Measurements from ENCODE around the gene C10orf95.
"Not testable (repeated sequence)": the region's sequence is repeated elsewhere in the genome, so short reads cannot be mapped to it uniquely, and the experiment has no call there.

C10orf95 gene, protein sequence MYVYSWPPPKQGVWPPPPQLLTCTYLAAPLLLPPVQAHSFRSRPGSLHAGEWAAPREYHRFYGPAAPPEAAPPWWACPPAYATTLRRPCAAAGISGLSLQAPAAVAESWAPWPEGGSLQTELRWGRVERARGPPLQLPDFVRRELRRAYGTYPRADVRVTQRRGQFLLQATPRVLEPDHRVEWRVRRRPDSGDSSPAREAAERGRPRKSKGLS

DNA sequence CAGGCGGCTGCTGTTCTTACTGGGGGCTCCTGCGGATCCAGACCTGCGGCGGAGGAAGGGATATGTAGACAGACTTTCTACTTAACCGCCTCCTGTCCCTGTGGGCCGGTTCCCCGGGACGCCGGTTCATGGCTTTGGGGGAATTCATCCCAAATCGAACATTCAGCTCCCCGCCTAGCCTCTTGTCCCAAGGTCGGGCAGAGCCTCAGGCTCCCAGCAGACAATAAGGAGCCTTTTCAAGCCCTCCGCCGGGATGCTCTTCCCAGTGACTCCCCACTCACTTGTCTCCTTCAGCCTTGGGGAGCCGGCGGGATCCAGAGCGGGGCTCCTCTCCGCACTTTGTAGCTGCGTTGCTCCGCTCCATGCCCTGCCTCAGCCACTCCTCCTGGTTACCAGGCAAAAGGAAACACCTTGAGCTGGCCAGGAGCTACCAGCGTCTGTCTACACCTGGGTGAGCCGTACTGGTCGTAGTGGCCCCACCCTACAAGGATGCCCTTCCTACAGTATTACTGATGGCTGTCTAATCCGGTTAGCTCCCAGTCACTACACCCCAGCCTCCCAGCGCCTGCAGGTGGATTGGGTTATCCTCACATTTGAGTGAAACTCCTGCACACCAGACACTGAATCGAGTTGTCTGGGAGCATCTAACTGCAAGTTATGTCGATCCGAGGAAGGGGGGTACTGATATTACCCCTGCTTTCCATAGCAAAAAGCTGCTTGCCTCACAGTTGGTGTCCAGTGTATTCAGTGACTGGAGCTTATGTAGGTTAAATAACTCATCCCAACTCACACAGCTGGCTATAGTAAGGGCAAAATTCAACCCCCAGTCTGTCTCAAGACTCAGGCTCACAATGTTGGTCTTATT lies at the start of gene C10orf95:
Gene C10orf95 (minus strand): TSS at position 439 of the 865 bp plus-strand sequence. CDS start 450 bp downstream, outside the sequence.
- no peak for DNase-seq (ENCODE audit: low spot score)

DNA sequence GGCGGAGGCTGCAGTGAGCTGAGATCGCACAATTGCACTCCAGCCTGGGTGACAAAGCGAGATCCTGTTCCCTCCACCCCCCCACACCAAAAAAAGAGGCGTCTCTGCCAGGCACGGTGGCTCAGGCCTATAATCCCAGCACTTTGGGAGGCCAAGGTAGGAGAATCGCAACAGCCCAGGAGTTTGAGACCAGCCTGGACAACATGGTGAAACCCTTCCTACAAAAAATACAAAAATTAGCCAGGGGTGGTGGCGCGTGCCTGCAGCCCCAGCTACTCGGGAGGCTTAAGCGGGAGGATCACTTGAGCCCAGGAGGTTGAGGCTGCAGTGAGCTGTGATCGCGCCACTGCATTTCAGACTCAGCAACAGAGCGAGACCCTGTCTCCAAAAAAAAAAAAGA lies 49.3 kb upstream of the C10orf95 start:
- DNase-seq (ENCODE audit: low spot score) = not testable (repeated sequence)

DNA sequence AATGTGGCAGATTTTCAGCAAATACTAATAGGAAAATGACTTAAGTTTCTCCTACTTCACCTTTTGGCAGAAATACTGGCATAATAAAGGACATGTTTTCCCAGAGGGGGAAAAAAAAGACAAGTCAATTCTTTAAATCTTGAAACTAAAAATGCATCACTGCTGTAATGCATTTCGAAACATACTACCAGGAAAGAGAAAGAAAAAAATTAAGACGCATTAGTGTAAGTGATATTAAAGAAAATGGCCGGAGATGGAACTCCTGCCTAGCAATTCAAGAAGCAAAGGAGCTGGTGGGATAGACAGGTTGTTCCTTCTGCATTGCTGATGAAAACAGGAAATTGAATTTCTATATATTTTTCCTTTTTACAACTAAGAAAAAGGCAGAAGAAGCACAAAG lies 48.0 kb upstream of the C10orf95 start:
- no peak for DNase-seq (ENCODE audit: low spot score)

DNA sequence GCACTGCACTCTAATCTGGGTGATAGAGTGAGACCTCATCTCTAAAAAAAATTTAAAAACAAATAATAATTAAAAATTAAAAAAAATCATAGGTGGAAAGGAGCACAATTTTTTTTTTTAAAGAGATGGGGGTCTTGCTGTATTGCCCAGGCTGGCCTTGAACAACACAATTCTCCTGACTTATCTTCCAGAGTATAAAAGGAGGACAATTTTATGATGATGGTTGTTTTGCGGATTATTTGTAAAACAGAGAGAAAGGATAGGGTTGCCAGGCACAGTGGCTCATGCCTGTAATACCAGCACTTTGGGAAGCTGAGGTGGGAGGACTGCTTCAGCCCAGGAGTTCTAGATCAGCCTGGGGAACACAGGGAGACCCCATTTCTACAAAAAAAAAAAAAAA lies 46.2 kb upstream of the C10orf95 start:
- no peak for DNase-seq (ENCODE audit: low spot score)

DNA sequence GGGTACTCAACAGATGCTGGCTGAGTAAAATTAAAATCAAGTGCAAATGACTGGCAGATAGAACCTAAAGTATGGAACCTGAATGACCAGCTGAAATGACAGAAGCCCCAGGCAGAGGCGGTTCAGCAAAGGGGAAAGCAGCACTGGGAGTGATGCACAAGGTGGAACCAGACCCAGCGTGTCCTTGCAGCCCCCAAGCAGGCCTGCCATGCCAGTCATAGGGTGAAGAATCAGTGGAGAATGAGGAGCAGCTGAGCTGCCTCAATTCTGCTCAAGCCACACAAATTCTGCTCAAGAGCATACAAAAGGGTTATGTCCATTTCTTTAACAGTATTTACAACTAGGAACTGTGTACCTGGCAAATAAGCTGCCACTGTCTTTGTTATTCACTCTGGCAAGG lies 42.4 kb upstream of the C10orf95 start:
- no peak for DNase-seq (ENCODE audit: low spot score)

DNA sequence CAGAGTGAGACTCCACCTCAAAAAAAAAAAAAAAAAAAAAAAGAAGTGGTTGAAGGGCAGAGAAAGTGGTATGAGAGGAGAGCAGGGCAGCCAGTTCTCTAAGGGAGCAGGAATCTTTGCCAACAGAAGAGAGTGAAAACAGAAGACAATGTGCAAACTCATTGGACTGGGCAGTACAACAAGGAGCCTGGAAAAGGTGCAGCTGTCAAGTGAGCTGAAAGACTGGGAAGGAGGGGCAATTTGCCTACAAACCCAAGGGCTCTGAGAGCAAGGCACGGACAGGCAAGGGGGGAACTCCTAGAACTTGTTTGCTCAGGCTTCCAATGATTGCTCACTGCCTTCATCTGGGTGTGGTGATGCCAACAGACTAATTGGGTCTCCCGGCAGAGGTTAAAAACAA lies 41.6 kb upstream of the C10orf95 start:
- no peak for DNase-seq (ENCODE audit: low spot score)

DNA sequence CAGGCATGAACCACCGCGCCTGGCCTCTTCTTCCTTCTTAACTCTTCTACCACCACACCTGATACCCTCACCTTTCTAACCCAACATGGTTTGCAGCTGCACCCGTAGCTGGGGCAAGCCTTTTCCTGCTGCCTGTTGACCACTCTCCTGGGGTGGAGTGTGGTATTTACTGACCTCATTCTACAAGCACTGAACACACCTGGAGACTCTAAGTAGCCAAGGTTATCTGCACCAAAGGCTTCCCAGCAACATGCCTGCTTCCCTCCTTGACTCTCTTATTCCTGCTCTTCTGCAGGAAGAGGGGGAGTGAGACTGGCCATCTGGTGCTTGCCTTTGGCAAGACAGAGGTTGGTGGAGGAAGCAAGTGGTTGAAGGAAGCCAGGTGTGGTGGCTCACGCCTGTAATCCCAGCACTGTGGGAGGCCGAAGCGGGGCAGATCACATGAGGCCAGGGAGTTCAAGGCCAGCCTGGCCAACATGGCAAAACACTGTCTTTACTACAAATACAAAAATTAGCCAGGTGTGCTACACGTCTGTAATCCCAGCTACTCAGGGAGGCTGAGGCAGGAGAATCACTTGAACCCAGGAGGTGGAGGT lies 41.1 kb upstream of the C10orf95 start:
- no peak for DNase-seq (ENCODE audit: low spot score)

DNA sequence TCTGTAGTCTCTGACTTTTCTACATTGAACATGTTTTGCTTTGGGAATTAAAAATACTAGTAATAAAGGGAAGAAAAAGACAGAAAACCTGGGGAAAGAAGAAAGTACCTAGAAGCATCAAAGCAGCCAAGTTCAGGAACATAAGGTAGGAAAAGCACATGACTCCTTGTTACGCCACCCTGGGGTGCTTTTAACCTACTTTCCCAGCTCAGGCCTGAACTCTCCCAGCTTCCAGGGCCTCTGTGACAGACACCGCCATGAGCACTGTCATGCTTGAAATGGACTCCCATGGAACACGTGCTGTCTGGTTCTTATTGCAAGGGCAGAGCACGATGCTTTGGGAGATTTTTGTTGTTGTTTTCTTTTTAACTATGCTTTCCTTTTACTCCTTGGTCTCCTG lies 39.8 kb upstream of the C10orf95 start:
- no peak for DNase-seq (ENCODE audit: low spot score)

DNA sequence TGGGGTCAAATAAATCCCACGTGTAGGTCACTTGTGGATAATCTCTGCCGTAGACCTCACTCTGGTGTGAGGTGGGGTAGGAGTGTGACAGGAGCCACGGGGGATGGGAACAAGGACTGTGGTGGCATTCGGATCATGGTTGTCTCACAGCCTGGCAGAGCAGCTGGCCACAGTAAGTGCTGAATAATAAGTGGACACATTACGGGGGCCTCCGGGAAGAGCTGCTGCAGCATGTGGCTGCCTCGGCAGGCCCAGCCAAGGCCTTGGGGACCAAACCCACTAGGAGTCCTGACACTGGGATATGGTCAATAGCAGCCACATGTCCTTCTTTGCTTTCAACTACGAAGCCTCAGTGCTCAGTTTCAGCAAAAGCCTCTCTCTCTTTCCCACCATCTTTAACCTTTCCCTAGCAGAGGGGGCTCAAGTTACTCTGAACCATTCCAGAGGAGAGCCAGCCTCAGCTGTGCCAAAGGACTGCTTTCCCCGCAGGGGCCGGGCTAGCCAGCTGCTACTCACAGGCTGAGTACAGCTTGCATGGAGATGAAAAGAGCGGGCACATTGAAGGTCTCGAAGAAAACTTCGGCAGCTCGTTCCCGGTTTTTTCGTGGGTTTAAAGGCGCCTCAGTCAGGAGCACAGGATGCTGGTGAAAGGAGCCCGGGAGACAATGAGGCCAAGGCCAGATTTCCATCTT lies 33.9 kb upstream of the C10orf95 start:
- DNase-seq (ENCODE audit: low spot score) = no peak

DNA sequence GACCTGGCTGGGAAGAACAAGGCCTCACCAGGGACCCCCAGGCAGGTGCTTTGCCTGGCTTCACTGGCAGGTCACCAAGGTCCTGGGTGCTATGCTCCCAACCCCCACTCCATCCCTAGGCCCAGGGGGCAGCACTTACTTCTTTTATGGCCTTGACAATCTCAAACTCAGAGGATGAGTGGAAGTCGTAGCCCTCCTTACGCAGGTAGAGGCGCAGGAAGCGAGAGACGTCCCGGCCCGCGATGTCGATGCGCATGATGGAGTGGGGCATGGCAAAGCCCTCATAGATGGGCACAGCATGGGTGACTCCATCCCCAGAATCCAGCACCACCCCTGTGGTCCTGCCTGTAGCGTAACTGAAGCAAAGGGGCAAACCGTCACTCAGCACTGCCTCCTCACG lies 32.7 kb upstream of the C10orf95 start:
- no peak for DNase-seq (ENCODE audit: low spot score)

DNA sequence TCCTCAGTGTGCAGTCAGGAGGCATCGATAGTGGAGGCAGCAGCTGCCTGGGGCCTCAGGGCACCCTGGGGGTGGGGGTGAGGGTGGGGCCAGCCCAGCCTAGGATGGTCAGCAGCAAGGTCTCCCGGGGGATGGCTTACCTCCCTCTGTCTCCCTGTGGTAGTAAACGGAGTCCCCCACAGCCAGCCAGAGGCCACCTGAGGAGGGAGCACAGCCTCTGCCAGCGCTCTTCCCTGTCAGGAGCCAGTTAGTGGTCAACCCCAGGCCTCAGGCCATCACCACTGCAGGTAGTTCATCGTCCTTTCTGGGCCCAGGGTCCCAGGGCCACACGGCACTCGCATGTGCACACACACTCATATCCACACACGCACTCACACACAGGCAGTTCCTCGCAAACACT lies 29.1 kb upstream of the C10orf95 start:
- DNase-seq (ENCODE audit: low spot score) = no peak

DNA sequence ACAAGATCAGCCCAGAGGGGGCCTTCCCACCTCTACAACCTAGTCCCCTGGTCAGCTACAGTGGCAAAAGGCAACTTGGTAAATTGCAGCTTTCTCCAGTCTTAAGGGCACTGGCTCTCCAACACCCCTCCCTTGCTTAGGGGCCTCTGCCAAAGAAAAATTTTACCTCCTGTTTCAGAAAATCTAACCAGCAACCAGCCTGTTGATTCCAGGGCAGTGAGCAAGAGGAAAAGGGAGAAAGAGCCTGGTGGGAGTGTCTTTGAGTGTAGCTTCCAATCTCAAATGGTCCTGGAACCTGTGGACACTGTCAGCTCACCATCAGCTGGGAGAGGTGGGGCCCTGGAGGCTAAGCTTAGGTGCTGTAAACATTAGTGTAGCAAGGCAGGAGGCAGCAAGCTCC lies 28.3 kb upstream of the C10orf95 start:
- no peak for DNase-seq (ENCODE audit: low spot score)

DNA sequence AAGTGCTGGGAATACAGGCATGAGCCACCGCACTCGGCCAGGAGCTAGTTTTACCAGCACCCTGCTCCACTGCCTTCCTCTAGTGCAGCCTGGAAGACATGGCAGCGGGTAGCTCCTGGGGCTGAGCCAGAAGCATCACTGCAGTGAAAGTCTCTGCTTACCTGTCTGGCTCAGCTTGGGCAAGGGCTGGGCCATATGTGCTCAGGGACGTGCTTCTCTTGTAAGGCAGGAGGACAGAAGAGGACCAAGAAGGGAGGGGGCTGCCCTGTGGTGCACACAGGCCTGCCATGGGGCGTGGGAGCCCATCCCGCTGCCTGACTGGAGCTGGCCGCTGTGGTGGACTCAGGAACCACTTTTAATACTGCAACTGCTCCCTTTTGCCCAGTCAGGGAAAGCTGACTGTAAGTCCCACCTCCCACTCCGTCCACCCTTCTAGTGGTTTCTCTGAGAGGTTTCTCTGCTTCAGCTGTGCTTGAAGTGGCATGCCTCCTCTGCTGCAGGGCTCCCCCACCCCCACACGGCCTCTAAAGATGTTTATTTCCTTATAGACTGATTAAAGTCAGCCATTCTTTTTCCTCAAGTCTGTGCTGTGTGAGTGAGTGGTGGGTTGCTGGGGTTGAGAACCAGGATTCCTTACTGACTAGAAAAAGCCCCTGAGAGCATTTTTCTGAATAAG lies 25.3 kb upstream of the C10orf95 start:
- no peak for DNase-seq (ENCODE audit: low spot score)

DNA sequence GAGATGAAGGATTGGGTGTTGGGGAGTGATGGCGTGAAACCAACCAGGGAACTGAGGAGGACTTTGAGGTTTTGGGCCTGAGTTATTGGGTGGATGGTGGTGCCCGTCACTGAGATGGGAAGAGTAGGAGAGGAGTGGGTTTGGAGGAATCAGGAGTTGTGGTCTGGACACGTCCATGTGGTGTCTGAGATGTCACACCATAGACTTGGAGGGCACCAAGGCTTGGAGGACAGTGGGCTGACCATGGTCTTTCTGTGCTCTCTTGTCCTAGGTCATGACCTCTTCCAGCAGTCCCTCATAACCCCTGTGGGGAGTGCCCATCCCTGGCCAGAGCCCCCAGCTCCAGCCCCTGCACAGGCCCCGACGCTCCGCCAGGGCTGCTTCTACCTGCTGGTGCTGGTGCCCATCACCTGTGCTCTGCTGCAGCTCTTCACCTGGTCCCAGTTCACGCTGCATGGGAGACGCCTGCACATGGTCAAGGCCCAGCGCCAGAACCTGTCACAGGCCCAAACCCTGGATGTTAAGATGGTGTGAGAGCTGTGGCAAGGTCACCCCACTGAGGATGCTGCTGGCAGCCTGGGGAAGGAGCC lies 24.2 kb upstream of the C10orf95 start:
- no peak for DNase-seq (ENCODE audit: low spot score)

DNA sequence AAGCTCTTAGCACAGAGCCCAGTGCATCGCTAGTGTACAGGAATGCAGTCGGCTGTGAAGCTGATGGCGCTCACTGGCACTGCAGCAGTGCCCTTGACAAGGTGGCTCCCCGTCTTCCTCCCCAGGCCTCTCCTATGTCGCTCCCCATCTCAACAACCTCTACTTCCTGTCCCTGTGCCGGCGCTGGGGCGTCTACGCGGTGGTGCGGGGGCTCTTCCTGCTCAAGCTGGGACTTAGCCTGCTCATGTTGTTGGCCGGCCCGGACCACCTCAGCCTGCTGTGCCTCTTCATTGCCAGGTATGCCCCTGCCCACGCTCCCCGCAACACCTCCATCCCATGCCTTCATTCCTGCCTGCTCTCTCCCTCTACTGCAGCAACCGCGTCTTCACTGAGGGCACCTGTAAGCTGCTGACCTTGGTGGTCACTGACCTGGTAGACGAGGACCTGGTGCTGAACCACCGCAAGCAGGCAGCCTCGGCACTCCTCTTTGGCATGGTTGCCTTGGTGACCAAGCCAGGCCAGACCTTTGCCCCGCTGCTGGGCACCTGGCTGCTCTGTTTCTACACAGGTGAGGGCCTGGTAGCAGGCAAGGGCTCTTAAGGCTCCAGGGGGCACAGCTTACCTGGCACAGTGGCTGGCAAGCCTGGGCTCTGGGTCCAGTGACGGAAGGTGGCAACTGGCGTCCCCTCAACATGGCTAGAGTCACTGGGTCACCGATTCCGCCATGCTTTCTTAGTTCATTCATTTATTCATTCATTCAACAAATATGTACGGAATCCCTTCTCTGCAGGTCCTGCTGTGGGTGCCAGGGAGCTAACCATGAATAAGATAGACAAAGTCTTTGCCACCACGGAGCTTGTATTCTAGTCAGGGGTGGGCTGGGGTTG lies 22.3 kb upstream of the C10orf95 start:
- DNase-seq (ENCODE audit: low spot score) = no peak

DNA sequence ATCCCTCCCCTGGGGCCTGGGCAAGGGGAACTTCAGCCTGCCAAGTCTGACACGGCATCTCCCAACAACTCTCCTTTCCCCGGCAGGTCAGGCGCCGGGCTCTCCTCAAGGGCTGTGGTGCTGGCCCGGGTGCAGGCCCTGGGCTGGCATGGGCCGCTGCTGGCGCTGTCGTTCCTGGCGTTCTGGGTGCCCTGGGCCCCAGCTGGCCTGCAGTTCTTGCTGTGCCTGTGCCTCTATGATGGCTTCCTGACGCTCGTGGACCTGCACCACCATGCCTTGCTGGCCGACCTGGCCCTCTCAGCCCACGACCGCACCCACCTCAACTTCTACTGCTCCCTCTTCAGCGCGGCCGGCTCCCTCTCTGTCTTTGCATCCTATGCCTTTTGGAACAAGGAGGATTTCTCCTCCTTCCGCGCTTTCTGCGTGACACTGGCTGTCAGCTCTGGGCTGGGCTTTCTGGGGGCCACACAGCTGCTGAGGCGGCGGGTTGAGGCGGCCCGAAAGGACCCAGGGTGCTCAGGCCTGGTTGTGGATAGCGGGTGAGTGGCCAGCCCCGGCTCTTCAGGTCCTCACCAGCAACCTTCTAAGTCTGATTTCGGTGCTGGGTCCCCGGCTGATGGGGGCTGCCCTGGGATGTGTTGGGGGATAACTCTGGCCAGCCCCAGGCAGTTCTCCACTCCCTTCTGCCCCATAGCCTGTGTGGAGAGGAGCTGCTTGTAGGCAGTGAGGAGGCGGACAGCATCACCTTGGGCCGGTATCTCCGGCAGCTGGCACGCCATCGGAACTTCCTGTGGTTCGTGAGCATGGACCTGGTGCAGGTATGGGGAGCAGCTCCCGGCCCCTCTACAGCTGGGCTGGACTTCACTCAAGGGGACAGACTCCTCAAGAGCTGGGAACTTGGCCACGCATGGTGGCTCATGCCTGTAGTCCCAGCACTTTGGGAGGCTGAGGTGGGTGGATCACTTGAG lies 19.5 kb upstream of the C10orf95 start:
- DNase-seq (ENCODE audit: low spot score) = no peak

DNA sequence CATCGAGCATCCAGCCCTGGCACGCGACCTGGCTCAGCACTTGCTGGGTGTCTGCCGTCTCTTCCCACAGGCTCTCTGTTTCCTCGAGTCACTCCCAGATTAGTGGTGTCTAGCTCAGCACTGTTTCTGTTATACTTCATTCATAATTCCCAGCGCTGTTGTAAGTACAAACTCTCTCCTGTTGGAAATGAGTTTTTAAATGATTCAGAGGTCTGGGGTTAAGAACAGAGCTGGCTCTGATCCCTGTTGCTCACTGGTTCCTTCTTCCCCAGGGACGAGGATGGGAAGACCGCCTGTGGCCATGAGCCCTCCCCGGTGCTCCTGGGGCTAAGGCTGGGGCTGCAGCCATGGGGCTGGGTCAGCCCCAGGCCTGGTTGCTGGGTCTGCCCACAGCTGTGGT lies 17.3 kb upstream of the C10orf95 start:
- no peak for DNase-seq (ENCODE audit: low spot score)

DNA sequence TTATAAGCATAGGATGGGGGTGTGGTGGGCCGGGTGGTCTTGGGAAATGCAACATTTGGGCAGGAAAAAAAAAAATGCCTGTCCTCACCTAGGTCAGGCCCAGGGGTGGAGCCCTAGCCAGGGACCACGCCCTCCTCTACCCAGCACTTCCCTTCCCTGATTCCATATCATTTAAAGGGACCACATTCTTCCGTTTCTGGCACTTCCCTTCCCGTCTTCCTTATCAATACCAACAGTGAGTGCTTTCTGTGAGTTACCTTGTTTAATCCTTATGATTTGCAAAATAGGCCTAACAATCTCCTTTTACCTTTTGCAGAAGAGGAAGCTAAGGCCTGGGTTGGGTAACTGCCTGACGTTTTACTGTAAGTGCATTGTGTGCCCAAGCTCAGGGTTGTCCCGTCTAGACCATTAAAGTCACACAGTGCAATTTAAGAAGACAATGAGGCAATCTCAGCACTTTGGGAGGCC lies 16.7 kb upstream of the C10orf95 start:
- no peak for DNase-seq (ENCODE audit: low spot score)

DNA sequence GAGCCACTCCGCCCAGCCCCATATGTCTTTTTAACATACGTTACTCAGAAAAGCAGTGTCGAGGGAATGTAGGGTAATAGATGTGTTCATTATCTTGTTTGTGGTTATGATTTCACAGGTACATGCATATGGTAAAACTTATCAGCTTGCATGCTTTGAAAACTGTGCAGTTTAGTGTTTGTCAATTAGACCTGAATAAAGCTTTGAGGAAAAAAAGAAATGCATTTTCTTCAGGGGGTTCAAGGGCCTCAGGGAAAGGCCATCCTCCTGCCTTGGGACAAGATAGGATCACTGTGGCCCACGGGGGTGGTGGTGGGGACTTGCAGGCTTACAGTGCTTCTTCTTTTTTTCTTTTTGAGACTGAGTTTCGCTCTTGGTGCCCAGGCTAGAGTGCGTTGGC lies 16.0 kb upstream of the C10orf95 start:
- no peak for DNase-seq (ENCODE audit: low spot score)
